H1 (cell line): ENCODE results near the gene CALU. TPM values are rescaled to one million over a fixed set of nuclear protein-coding genes. Genes with fewer than 3 reads are reported as not detected.

Experiments used
- CTCF ChIA-PET: fragments of 300-600 bp; sonication (Branson Sonifier 250); formaldehyde crosslinking; loops from one replicate; lab custom pipeline; 2021; ENCODE audit not compliant: partially characterized antibody; lab: Charles Lee
- POLR2A ChIA-PET: fragments of 300-600 bp; sonication (Branson Sonifier 250); formaldehyde crosslinking; loops from one replicate; lab custom pipeline; 2021; ENCODE audit warnings: inconsistent platforms; ENCODE audit not compliant: partially characterized antibody; lab: Charles Lee
- DNase-seq, 2 experiments: peaks; one replicate each; pipeline versions ENCODE4 v3.0.0 to v3.0.0-alpha.2; 2010 to 2022; ENCODE audit warnings: low spot score in 2 of 2, low read depth in 1 of 2, mixed read lengths in 1 of 2
- FAIRE-seq: peaks from 2 replicates; lab custom pipeline; 2011; peaks lifted over from hg19 to GRCh38; lab: Jason Lieb, UNC
- H2AFZ ChIP-seq: 2 replicates; pipeline ENCODE4 v1.8.1; 2012; ENCODE audit warnings: low read length, inconsistent platforms
- H2AK5ac ChIP-seq: 2 replicates; pipeline ENCODE4 v1.6.1; 2013; ENCODE audit warnings: low read depth, low read length
- H2BK120ac ChIP-seq: replicated peaks from 2 replicates; pipeline ENCODE3; 2013; ENCODE audit warnings: low read depth, low read length, inconsistent platforms
- H2BK12ac ChIP-seq: 2 replicates; pipeline ENCODE4 v1.6.1; 2013; ENCODE audit warnings: low read depth, low read length
- H2BK15ac ChIP-seq: 2 replicates; pipeline ENCODE4 v1.6.1; 2013; ENCODE audit warnings: low read length
- H2BK20ac ChIP-seq: 2 replicates; pipeline ENCODE4 v1.6.1; 2013; ENCODE audit warnings: low read length
- H2BK5ac ChIP-seq: 2 replicates; pipeline ENCODE4 v1.6.1; 2013; ENCODE audit warnings: low read depth, low read length
- H3K14ac ChIP-seq: 2 replicates; pipeline ENCODE4 v1.6.1; 2013; ENCODE audit warnings: inconsistent platforms; ENCODE audit not compliant: insufficient read length
- H3K18ac ChIP-seq: 2 replicates; pipeline ENCODE4 v1.6.1; 2013; ENCODE audit warnings: low read length; ENCODE audit errors: extremely low read depth
- H3K23ac ChIP-seq: 2 replicates; pipeline ENCODE4 v1.6.1; 2013; ENCODE audit warnings: inconsistent platforms; ENCODE audit not compliant: insufficient read length
- H3K23me2 ChIP-seq: 2 replicates; pipeline ENCODE4 v1.6.1; 2013; ENCODE audit warnings: low read depth, low read length
- H3K27ac ChIP-seq: 2 replicates; pipeline ENCODE4 v1.6.1; 2011; ENCODE audit warnings: low read depth, low read length, inconsistent platforms
- H3K27me3 ChIP-seq, 4 experiments: replicated peaks in 1 of 4; 1 replicate in 1 of 4; 2 replicates in 3 of 4; pipeline versions ENCODE4 v1.6.1 to v1.8.1; 2011 to 2013; ENCODE audit warnings: low read length in 3 of 4, mild to moderate bottlenecking in 3 of 4, inconsistent platforms in 2 of 4, mixed read lengths in 2 of 4, moderate library complexity in 1 of 4; ENCODE audit not compliant: control insufficient read depth in 3 of 4, insufficient read depth in 3 of 4; ENCODE audit errors: extremely low read depth in 1 of 4
- H3K36me3 ChIP-seq, 4 experiments: 2 replicates each; pipeline versions ENCODE4 v1.6.1 to v1.8.1; 2011 to 2013; ENCODE audit warnings: mild to moderate bottlenecking in 4 of 4, low read length in 3 of 4, moderate library complexity in 2 of 4, control low read depth in 1 of 4, inconsistent platforms in 1 of 4; ENCODE audit not compliant: insufficient read depth in 4 of 4, control insufficient read depth in 2 of 4
- H3K4ac ChIP-seq: replicated peaks from 2 replicates; pipeline ENCODE3; 2013; ENCODE audit warnings: low read length, low read depth, mixed read lengths, inconsistent platforms; ENCODE audit not compliant: insufficient read length
- H3K4me1 ChIP-seq, 4 experiments: replicated peaks in 1 of 4; 1 replicate in 1 of 4; 2 replicates in 3 of 4; pipeline versions ENCODE4 v1.6.1 to v1.8.1; 2011 to 2013; ENCODE audit warnings: low read length in 3 of 4, inconsistent platforms in 2 of 4, mixed read lengths in 1 of 4; ENCODE audit not compliant: insufficient read depth in 4 of 4, control insufficient read depth in 3 of 4
- H3K4me2 ChIP-seq, 2 experiments: 2 replicates each; pipeline versions ENCODE4 v1.6.1 to v1.8.1; 2011 to 2013; ENCODE audit warnings: low read depth in 2 of 2, low read length in 2 of 2, control low read depth in 1 of 2, inconsistent platforms in 1 of 2, mild to moderate bottlenecking in 1 of 2; ENCODE audit not compliant: insufficient read depth in 1 of 2
- H3K4me3 ChIP-seq, 4 experiments: fragments of 200-600, 300-600 bp in 1 of 4; sonication (generic), shearing (Covaris generic), sonication (Bioruptor Twin) in 1 of 4; 2 replicates each; pipeline versions ENCODE4 v1.5.1 to v1.8.1; 2011 to 2016; ENCODE audit warnings: low read length in 4 of 4, low read depth in 3 of 4, control low read depth in 2 of 4, inconsistent platforms in 2 of 4, mild to moderate bottlenecking in 2 of 4, mixed read lengths in 1 of 4, moderate library complexity in 1 of 4; ENCODE audit not compliant: insufficient read depth in 2 of 4; ENCODE audit errors: extremely low read depth in 1 of 4
- H3K56ac ChIP-seq: replicated peaks from 2 replicates; pipeline ENCODE3; 2013; ENCODE audit warnings: low read depth, mild to moderate bottlenecking, mixed read lengths, low read length, inconsistent platforms; ENCODE audit not compliant: insufficient read length
- H3K79me1 ChIP-seq: 2 replicates; pipeline ENCODE4 v1.6.1; 2013; ENCODE audit warnings: low read depth, low read length, control low read depth
- H3K79me2 ChIP-seq, 2 experiments: 2 replicates each; pipeline versions ENCODE4 v1.6.1 to v1.8.1; 2012 to 2013; ENCODE audit warnings: low read length in 2 of 2, mild to moderate bottlenecking in 2 of 2, inconsistent platforms in 1 of 2; ENCODE audit not compliant: insufficient read depth in 2 of 2, control insufficient read depth in 1 of 2
- H3K9ac ChIP-seq, 4 experiments: replicated peaks in 1 of 4; 1 replicate in 1 of 4; 2 replicates in 3 of 4; pipeline versions ENCODE4 v1.6.1 to v1.8.1; 2011 to 2013; ENCODE audit warnings: low read depth in 3 of 4, low read length in 3 of 4, control low read depth in 2 of 4, mild to moderate bottlenecking in 2 of 4, moderate library complexity in 2 of 4, inconsistent platforms in 1 of 4; ENCODE audit errors: extremely low read depth in 1 of 4
- H3K9me3 ChIP-seq, 2 experiments: 2 replicates each; pipeline versions ENCODE4 v1.6.1 to v1.8.1; 2012 to 2013; ENCODE audit warnings: mild to moderate bottlenecking in 2 of 2, moderate library complexity in 2 of 2, control low read depth in 1 of 2, inconsistent platforms in 1 of 2, low read depth in 1 of 2, low read length in 1 of 2, mixed read lengths in 1 of 2; ENCODE audit not compliant: insufficient read depth in 2 of 2
- H4K20me1 ChIP-seq, 2 experiments: replicated peaks in 1 of 2; 2 replicates each; pipeline versions ENCODE3 to v1.8.1; 2011 to 2013; ENCODE audit warnings: inconsistent platforms in 2 of 2, low read length in 2 of 2, mild to moderate bottlenecking in 1 of 2; ENCODE audit not compliant: insufficient read depth in 2 of 2, control insufficient read depth in 1 of 2
- H4K5ac ChIP-seq: 2 replicates; pipeline ENCODE4 v1.6.1; 2013; ENCODE audit warnings: low read length, low read depth, mixed read lengths, inconsistent platforms; ENCODE audit not compliant: insufficient read length
- H4K8ac ChIP-seq: 2 replicates; pipeline ENCODE4 v1.8.0; 2013; ENCODE audit warnings: mild to moderate bottlenecking, moderate library complexity, low read length, inconsistent platforms; ENCODE audit not compliant: insufficient read depth; ENCODE audit errors: extremely low read depth
- H4K91ac ChIP-seq: replicated peaks from 2 replicates; pipeline ENCODE3; 2013; ENCODE audit warnings: low read length, mixed read lengths, inconsistent platforms; ENCODE audit not compliant: insufficient read length
- HDAC2 ChIP-seq, 2 experiments: fragments of 300-600 bp in 1 of 2; sonication (generic) in 1 of 2; IDR thresholded peaks; 2 replicates each; pipeline ENCODE4 v1.6.1; 2011 to 2012; ENCODE audit warnings: low read depth in 2 of 2, low read length in 2 of 2, mild to moderate bottlenecking in 2 of 2, moderate library complexity in 2 of 2, borderline replicate concordance in 1 of 2, inconsistent platforms in 1 of 2
- NANOG ChIP-seq: IDR thresholded peaks from 2 replicates; pipeline ENCODE4 v1.6.1; 2011; ENCODE audit warnings: low read length, low read depth, mild to moderate bottlenecking, inconsistent platforms; ENCODE audit not compliant: insufficient read depth, poor library complexity, severe bottlenecking
- POLR2A ChIP-seq, 2 experiments: IDR thresholded peaks; 1 replicate in 1 of 2; 2 replicates in 1 of 2; pipeline ENCODE4 v1.6.1; 2011; ENCODE audit warnings: low read depth in 2 of 2, low read length in 2 of 2, mild to moderate bottlenecking in 2 of 2; ENCODE audit errors: control extremely low read depth in 1 of 2
- RNF2 ChIP-seq: fragments of 200-900, 300-1000 bp; sonication (generic); IDR thresholded peaks from 2 replicates; pipeline ENCODE4 v1.7.1; 2016; ENCODE audit warnings: borderline replicate concordance, low read depth, mild to moderate bottlenecking, antibody characterized with exemption, low read length; ENCODE audit not compliant: poor library complexity, severe bottlenecking; ENCODE audit errors: missing control alignments
- SP4 ChIP-seq: IDR thresholded peaks from 2 replicates; pipeline ENCODE4 v1.6.1; 2012; ENCODE audit warnings: low read length, inconsistent platforms
- TCF12 ChIP-seq: IDR thresholded peaks from 2 replicates; pipeline ENCODE4 v1.6.1; 2011; ENCODE audit warnings: low read depth, mild to moderate bottlenecking, low read length
- TEAD4 ChIP-seq: IDR thresholded peaks from 2 replicates; pipeline ENCODE4 v1.6.1; 2012; ENCODE audit warnings: low read depth, low read length, inconsistent platforms, mixed read lengths
- ZNF274 ChIP-seq: IDR thresholded peaks from 2 replicates; pipeline ENCODE4 v1.7.0; 2012; ENCODE audit warnings: low read length, borderline replicate concordance; ENCODE audit errors: extremely low read depth
- WGBS, 2 experiments: shearing (Covaris generic) in 1 of 2; methylation state at CpG; one replicate each; pipeline versions ENCODE4 v1.1.6 to v1.1.7; 2013 to 2015; ENCODE audit warnings: low lambda C conversion rate in 2 of 2, mixed read lengths in 2 of 2, inconsistent platforms in 1 of 2, low coverage in 1 of 2, missing lambda C conversion rate in 1 of 2; ENCODE audit not compliant: insufficient replicate concordance in 2 of 2, insufficient coverage in 1 of 2, insufficient read length in 1 of 2; ENCODE audit errors: extremely low coverage in 1 of 2, missing lambda C conversion rate in 1 of 2; 5-methylcytosine and 5-hydroxymethylcytosine counted together
- polyA plus RNA-seq, 7 experiments: library from polyadenylated mRNA; depleted of rRNA in 3 of 7; stranded (reverse) in 5 of 7; unstranded in 2 of 7; fragments of >200 nt in 5 of 7; fragments of 200-250 nt in 2 of 7; gene quantifications; 1 replicate in 5 of 7; 2 replicates in 1 of 7; 4 replicates in 1 of 7; pipeline versions ENCODE4 v1.2.1 to v1.2.3, GENCODE V29; 2011 to 2013; ENCODE audit warnings: missing spikeins in 2 of 7, mixed read lengths in 2 of 7
- total RNA-seq: library from RNA; stranded (reverse); fragmentation: NEBNext Ultra II Directional; extraction: Animal tissue kit (Norgen Biotek cat#: 25700); gene quantifications from 2 replicates; pipeline ENCODE4 v1.2.1, GENCODE V29; 2021
- TF ChIP-seq, protein P1 (sequence below), 3 experiments: IDR thresholded peaks; 1 replicate in 2 of 3; 2 replicates in 1 of 3; pipeline versions ENCODE4 v1.5.1 to v1.6.1; 2011; ENCODE audit warnings: low read length in 3 of 3, mild to moderate bottlenecking in 3 of 3, inconsistent platforms in 2 of 3, low read depth in 1 of 3, moderate library complexity in 1 of 3; ENCODE audit not compliant: insufficient read depth in 1 of 3; ENCODE audit errors: control extremely low read depth in 1 of 3

CALU gene
- total and polyA plus RNA-seq, 2 of the 8 experiments (the other 6 are each of a cell fraction or from before 2014, with no cell fraction given): 67.2 to 170 TPM

DNA sequence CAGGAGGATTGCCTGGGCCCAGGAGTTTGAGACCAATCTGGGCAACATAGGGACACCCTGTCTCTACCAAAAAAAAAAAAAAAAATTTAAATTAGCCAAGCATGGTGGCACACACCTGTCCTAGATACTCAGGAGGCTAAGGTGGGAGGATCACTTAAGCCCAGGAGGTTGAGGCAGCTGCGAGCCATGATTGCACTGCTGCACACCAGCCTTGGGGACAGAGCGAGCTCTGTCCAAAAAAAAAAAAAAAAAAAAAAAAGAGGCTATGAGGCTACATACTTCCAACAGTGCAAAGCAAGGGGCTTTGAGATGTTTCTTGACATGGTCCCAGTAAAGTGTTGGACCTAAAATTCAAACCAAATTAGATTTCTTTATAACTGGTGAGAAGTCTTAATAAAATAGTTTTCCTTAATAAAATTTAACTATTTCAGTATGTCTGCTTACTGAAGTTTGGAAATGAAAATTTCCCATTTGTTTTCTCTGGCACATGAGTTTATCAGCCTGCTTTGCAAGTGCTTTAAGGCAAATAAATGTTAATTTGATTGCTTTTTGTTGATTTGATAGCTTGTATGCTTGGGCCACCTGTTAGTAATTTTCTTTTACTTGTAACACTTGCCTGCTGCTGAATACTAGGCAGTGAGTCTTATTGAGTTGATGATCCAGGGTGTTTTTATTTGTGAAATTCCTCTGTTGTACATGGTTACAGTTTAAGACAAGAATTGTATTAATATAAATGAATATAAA is 16.1 kb downstream of the CALU start:
- Histone ChIP-seq H3K4me1 (no peaks in the 10 kb centered on the region), H2BK12ac (no peak overlapping the region), H3K9ac (no peak overlapping the region), H3K14ac (no peak overlapping the region), H4K5ac (no peak overlapping the region), H2BK15ac (no peak overlapping the region), H2BK5ac (no peak overlapping the region), H4K91ac (no peak overlapping the region), H3K27ac (no peak overlapping the region), H3K27me3 (no peaks in the 10 kb centered on the region), H2BK20ac (no peak overlapping the region), H3K9me3 (no peaks in the 10 kb centered on the region), H2AFZ (no peak overlapping the region), H3K18ac (no peak overlapping the region), H4K8ac (no peak overlapping the region), H3K79me2 (peaks cover 0 to 22% of the 10 kb centered on the region in 2 experiments; a peak in 2 of 4 replicates), H3K23me2 (no peaks in the 10 kb centered on the region), H3K4ac (no peak overlapping the region), H3K36me3 (peaks cover 20 to 97% (median 45%) of the 10 kb centered on the region in 4 experiments), H4K20me1 (peaks cover 3 to 12% of the 10 kb centered on the region in 2 experiments), H3K23ac (no peak overlapping the region), H3K4me2 (no peak overlapping the region), H2BK120ac (no peak overlapping the region), H3K79me1 (peaks cover 7% of the 10 kb centered on the region; the same call in 1 of the 2 replicates), H3K4me3 (no peak overlapping the region), H2AK5ac (no peak overlapping the region), H3K56ac (no peak overlapping the region)
- WGBS, 2 experiments: 100% methylated on average over 1 of the region's 2 CpGs; no CpG with 5 or more reads in 1 of the 2 experiments
- ChIA-PET POLR2A (interaction anchor here (0.8 to 1.5 kb wide), 3 partner anchors 13 to 58 kb away, joined by 3 read pairs; no protein-coding TSS in a partner anchor), CTCF (interaction anchor here (0.6 to 1.0 kb wide), 4 partner anchors 82 to 537 kb away, joined by 3 read pairs; no protein-coding TSS in a partner anchor)
- no peak for DNase-seq
- FAIRE-seq: no peak
- TF ChIP-seq SP4 (no peak), HDAC2 (IDR thresholded peaks at IDR 0.05; ENCODE audit: borderline replicate concordance in 1 of 2, low read depth in 2 of 2, low read length in 2 of 2) (no peak), POLR2A (IDR thresholded peaks at IDR 0.05; ENCODE audit: control extremely low read depth in 1 of 2, low read depth in 2 of 2, low read length in 2 of 2) (no peak), RNF2 (no peak), TEAD4 (no peak), NANOG (no peak), TCF12 (no peak), ZNF274 (no peak)
- TF ChIP-seq, protein P1, sequence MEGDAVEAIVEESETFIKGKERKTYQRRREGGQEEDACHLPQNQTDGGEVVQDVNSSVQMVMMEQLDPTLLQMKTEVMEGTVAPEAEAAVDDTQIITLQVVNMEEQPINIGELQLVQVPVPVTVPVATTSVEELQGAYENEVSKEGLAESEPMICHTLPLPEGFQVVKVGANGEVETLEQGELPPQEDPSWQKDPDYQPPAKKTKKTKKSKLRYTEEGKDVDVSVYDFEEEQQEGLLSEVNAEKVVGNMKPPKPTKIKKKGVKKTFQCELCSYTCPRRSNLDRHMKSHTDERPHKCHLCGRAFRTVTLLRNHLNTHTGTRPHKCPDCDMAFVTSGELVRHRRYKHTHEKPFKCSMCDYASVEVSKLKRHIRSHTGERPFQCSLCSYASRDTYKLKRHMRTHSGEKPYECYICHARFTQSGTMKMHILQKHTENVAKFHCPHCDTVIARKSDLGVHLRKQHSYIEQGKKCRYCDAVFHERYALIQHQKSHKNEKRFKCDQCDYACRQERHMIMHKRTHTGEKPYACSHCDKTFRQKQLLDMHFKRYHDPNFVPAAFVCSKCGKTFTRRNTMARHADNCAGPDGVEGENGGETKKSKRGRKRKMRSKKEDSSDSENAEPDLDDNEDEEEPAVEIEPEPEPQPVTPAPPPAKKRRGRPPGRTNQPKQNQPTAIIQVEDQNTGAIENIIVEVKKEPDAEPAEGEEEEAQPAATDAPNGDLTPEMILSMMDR (IDR thresholded peaks at IDR 0.05; ENCODE audit: control extremely low read depth in 1 of 3, insufficient read depth in 1 of 3, low read depth in 1 of 3, low read length in 3 of 3): no peak
